ENCODE results near the gene CASP8. TPM values are rescaled to one million over a fixed set of nuclear protein-coding genes. Genes with fewer than 3 reads are reported as not detected.
A peak's percentile ranks its signal among the peaks of the same experiment; 100 is the strongest.

Gene CASP8
- total and polyA plus RNA-seq, 2 of the 13 experiments (the other 11 are each of a cell fraction or from before 2014, with no cell fraction given) = 25.0 to 52.8 TPM

DNA sequence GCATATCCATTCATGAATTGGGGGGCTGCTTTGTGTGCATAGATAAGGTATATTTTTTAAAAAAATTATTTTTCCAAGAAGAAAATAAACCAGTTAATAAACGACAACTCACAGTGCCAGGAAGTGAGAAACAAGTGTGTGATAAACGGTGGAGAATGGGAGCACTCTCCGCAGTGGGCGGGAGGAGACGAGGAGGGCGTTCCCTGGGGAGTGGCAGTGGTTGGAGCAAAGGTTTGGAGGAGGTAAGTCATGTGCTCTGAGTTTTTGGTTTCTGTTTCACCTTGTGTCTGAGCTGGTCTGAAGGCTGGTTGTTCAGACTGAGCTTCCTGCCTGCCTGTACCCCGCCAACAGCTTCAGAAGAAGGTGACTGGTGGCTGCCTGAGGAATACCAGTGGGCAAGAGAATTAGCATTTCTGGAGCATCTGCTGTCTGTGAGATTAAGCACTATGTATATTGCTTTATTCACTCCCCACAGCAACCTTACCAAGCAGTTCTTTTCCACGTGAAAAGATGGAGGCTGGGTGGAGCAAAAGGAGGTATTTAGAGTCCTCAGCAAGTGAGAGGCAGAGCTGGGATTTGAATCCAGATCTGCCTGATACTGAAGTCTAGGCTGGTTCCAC, 27.0 kb upstream of the CASP8 start (continued):
- TF ChIP-seq ZNF547 (CRISPR knock-in tag; IDR thresholded peaks at IDR 0.05) (0 out of 2 replicates have a peak, but pooled peaks have one; percentile 23), ZNF264 (CRISPR knock-in tag; IDR thresholded peaks at IDR 0.05) (0 out of 2 replicates have a peak, but pooled peaks have one; percentile 20), ZNF607 (CRISPR knock-in tag; IDR thresholded peaks at IDR 0.05; ENCODE audit: borderline replicate concordance) (0 out of 2 replicates have a peak, but pooled peaks have one; percentile 27), RNF2 (conservative IDR thresholded peaks at IDR 0.05; ENCODE audit: low read depth) (no peak), HMGXB3 (CRISPR knock-in tag; IDR thresholded peaks at IDR 0.05; ENCODE audit: borderline replicate concordance) (peak; percentile 16; the same call in 1 of the 2 replicates), ZHX2 (IDR thresholded peaks at IDR 0.05; ENCODE audit: low read depth) (no peak; the same call in 1 of the 2 replicates), ZHX2 (CRISPR knock-in tag; IDR thresholded peaks at IDR 0.05; ENCODE audit: borderline replicate concordance) (no peak), ZNF841 (CRISPR knock-in tag; IDR thresholded peaks at IDR 0.05; ENCODE audit: borderline replicate concordance) (no peak), SALL1 (CRISPR knock-in tag; IDR thresholded peaks at IDR 0.05) (peak; percentile 70), ZFX (CRISPR knock-in tag; IDR thresholded peaks at IDR 0.05; ENCODE audit: low read depth) (peak; percentile 43; the same call in 1 of the 2 replicates), SOX5 (CRISPR knock-in tag; IDR thresholded peaks at IDR 0.05; ENCODE audit: borderline replicate concordance) (peak; percentile 68; the same call in 1 of the 2 replicates), MXD1 (CRISPR knock-in tag; IDR thresholded peaks at IDR 0.05) (peak; percentile 36; the same call in 1 of the 2 replicates), POGZ (CRISPR knock-in tag; IDR thresholded peaks at IDR 0.05) (0 out of 2 replicates have a peak, but pooled peaks have one; percentile 33), ZNF619 (CRISPR knock-in tag; IDR thresholded peaks at IDR 0.05) (0 out of 2 replicates have a peak, but pooled peaks have one; percentile 45)
- TF ChIP-seq, protein P1, sequence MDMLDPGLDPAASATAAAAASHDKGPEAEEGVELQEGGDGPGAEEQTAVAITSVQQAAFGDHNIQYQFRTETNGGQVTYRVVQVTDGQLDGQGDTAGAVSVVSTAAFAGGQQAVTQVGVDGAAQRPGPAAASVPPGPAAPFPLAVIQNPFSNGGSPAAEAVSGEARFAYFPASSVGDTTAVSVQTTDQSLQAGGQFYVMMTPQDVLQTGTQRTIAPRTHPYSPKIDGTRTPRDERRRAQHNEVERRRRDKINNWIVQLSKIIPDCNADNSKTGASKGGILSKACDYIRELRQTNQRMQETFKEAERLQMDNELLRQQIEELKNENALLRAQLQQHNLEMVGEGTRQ (IDR thresholded peaks at IDR 0.05; ENCODE audit: low read depth, low read length) = peak; percentile 71
- TF ChIP-seq, protein P1 (CRISPR knock-in tag; IDR thresholded peaks at IDR 0.05; ENCODE audit: borderline replicate concordance) = peak; percentile 82; the same call in 1 of the 2 replicates

Data from HepG2 (cell line).